CD1c-positive myeloid dendritic cell (primary cell): ENCODE data around the gene EVC2.

ENCODE experiments used
- DNase-seq: peaks from one replicate; pipeline ENCODE4 v3.0.0-alpha.2; 2016; ENCODE audit errors: extremely low spot score

EVC2 gene

GRCh38 chr4:5566991-5567390 is 141.4 kb downstream of the EVC2 start:
- no peak for DNase-seq

- no peak for DNase-seq
These were observed 141.8 kb downstream of the EVC2 start for GRCh38 chr4:5566526-5566925.

GRCh38 chr4:5563856-5564255 is 144.5 kb downstream of the EVC2 start:
- no peak for DNase-seq

- no peak for DNase-seq
These were observed 145.9 kb downstream of the EVC2 start for GRCh38 chr4:5562476-5562875.

- DNase-seq, result no peak
These were observed 147.1 kb downstream of the EVC2 start for GRCh38 chr4:5561286-5561685.

GRCh38 chr4:5558502-5558901 is 149.9 kb downstream of the EVC2 start:
- no peak for DNase-seq

GRCh38 chr4:5554376-5554775 is 154.0 kb downstream of the EVC2 start:
- no peak for DNase-seq

GRCh38 chr4:5553801-5554200 is 154.6 kb downstream of the EVC2 start:
- DNase-seq, result no peak

- DNase-seq, result no peak
These were observed 155.9 kb downstream of the EVC2 start for GRCh38 chr4:5552451-5552850.

- DNase-seq, result no peak
These were observed 160.6 kb downstream of the EVC2 start for GRCh38 chr4:5547651-5548249.

GRCh38 chr4:5545271-5545670 is 163.1 kb downstream of the EVC2 start:
- no peak for DNase-seq

GRCh38 chr4:5544762-5545161 is 163.6 kb downstream of the EVC2 start:
- no peak for DNase-seq

- no peak for DNase-seq
These were observed 164.7 kb downstream of the EVC2 start for GRCh38 chr4:5543681-5544080.

- DNase-seq, result no peak
These were observed 167.2 kb downstream of the EVC2 start for GRCh38 chr4:5541169-5541568.

GRCh38 chr4:5539584-5539983 is 168.8 kb downstream of the EVC2 start:
- DNase-seq, result no peak

GRCh38 chr4:5532100-5532499 is 176.3 kb downstream of the EVC2 start:
- DNase-seq, result no peak

GRCh38 chr4:5528031-5528436 is 180.3 kb downstream of the EVC2 start:
- no peak for DNase-seq

GRCh38 chr4:5527211-5527610 is 181.1 kb downstream of the EVC2 start:
- no peak for DNase-seq

GRCh38 chr4:5526080-5526846 is 182.1 kb downstream of the EVC2 start:
- DNase-seq, result no peak

GRCh38 chr4:5524446-5525299 is 183.7 kb downstream of the EVC2 start:
- DNase-seq, result no peak

- DNase-seq, result no peak
These were observed 191.0 kb downstream of the EVC2 start for GRCh38 chr4:5517372-5517771.

- no peak for DNase-seq
These were observed 192.7 kb downstream of the EVC2 start for GRCh38 chr4:5515646-5516045.
